GM12878 (cell line): ENCODE data around the gene GANAB. TPM values are rescaled to one million over a fixed set of nuclear protein-coding genes. Genes with fewer than 3 reads are reported as not detected.

Experiments
- polyA plus RNA-seq, 11 experiments: library from polyadenylated mRNA; depleted of rRNA in 4 of 11; unstranded in 6 of 11; stranded (reverse) in 5 of 11; fragments of >200 nt; fragmentation: Nextera tagmentation in 4 of 11; fragmentation: Illumina TruSeq in 1 of 11; extraction: Ambion mirVana in 4 of 11; extraction: Trizol in 1 of 11; gene quantifications; 1 replicate in 1 of 11; 2 replicates in 10 of 11; pipeline versions ENCODE4 v1.2.1 to v1.2.3, GENCODE V29; 2011 to 2016; ENCODE audit warnings: inconsistent platforms in 2 of 11, missing spikeins in 2 of 11, low read depth in 1 of 11
- small RNA-seq: library from RNA; depleted of rRNA; stranded (forward); fragments of <200 nt; gene quantifications from one replicate; pipeline ENCODE3, GENCODE V24; 2014
- total RNA-seq, 4 experiments: library from RNA; depleted of rRNA in 3 of 4; stranded (reverse); fragments of >200 nt in 3 of 4; fragmentation: Illumina TruSeq in 1 of 4; extraction: Trizol in 1 of 4; gene quantifications; 2 replicates each; pipeline versions ENCODE4 v1.2.1 to v1.2.3, GENCODE V29; 2013 to 2021

GANAB gene
- total and polyA plus RNA-seq, 10 of the 15 experiments (the other 5 are each of a cell fraction or from before 2014, with no cell fraction given): 4.5 to 175 (median 102) TPM

Small RNA genes lying within 50 kb of the gene (small RNA-seq; reads per million reads assigned to genes)
- gene AP001458.1 (not detected), gene SNORA57 (not detected)

Other genes starting within 250 kb of the GANAB start
Only the 7 nearest of the 29 such genes appear.
- 34.3 and 42.4 TPM in 2 replicates for gene B3GAT3, start 24.6 kb downstream of the GANAB start, total RNA-seq (2014; rRNA removed)
- 12.3 and 14.1 TPM in 2 replicates for gene B3GAT3, start 24.6 kb downstream of the GANAB start, total RNA-seq (2014; rRNA removed; fragmentation: Illumina TruSeq; extraction: Trizol)
- 42.4 and 43.2 TPM in 2 replicates for gene B3GAT3, start 24.6 kb downstream of the GANAB start, total RNA-seq (2021)
- 7.0 and 17.2 TPM in 2 replicates for gene B3GAT3, start 24.6 kb downstream of the GANAB start, polyA plus RNA-seq (2011; rRNA removed)
- 1.1 and 8.3 TPM in 2 replicates for gene B3GAT3, start 24.6 kb downstream of the GANAB start, polyA plus RNA-seq (2014; fragmentation: Illumina TruSeq; extraction: Trizol)
- 1 to 10 TPM in 1 of 2 experiments, under 1 TPM in 1; 0.31 to 2.8 TPM for gene B3GAT3, start 24.6 kb downstream of the GANAB start, polyA plus RNA-seq (2014; fragmentation: Nextera tagmentation; extraction: Ambion mirVana)
- gene B3GAT3, start 24.6 kb downstream of the GANAB start, polyA plus RNA-seq (2014; rRNA removed): 52.7 and 56.5 TPM in 2 replicates
- gene B3GAT3, start 24.6 kb downstream of the GANAB start, polyA plus RNA-seq (2016; fragmentation: Nextera tagmentation; extraction: Ambion mirVana): 10 to 100 TPM; 50.0 to 51.7 TPM
- gene INTS5, start 6.7 kb upstream of the GANAB start, total RNA-seq (2014; rRNA removed): 17.3 and 19.7 TPM in 2 replicates
- 6.4 and 7.6 TPM in 2 replicates for gene INTS5, start 6.7 kb upstream of the GANAB start, total RNA-seq (2014; rRNA removed; fragmentation: Illumina TruSeq; extraction: Trizol)
- 31.8 and 35.1 TPM in 2 replicates for gene INTS5, start 6.7 kb upstream of the GANAB start, total RNA-seq (2021)
- 2.5 and 7.9 TPM in 2 replicates for gene INTS5, start 6.7 kb upstream of the GANAB start, polyA plus RNA-seq (2011; rRNA removed)
- 4.7 and 11.8 TPM in 2 replicates for gene INTS5, start 6.7 kb upstream of the GANAB start, polyA plus RNA-seq (2014; fragmentation: Illumina TruSeq; extraction: Trizol)
- 1 to 10 TPM in 1 of 2 experiments, under 1 TPM in 1; 0.34 to 1.4 TPM for gene INTS5, start 6.7 kb upstream of the GANAB start, polyA plus RNA-seq (2014; fragmentation: Nextera tagmentation; extraction: Ambion mirVana)
- 15.7 and 17.2 TPM in 2 replicates for gene INTS5, start 6.7 kb upstream of the GANAB start, polyA plus RNA-seq (2014; rRNA removed)
- gene INTS5, start 6.7 kb upstream of the GANAB start, polyA plus RNA-seq (2016; fragmentation: Nextera tagmentation; extraction: Ambion mirVana): 10 to 100 TPM; 30.2 to 35.1 TPM
- 158 and 162 TPM in 2 replicates for gene C11orf98, start 18.6 kb upstream of the GANAB start, total RNA-seq (2014; rRNA removed)
- gene C11orf98, start 18.6 kb upstream of the GANAB start, total RNA-seq (2014; rRNA removed; fragmentation: Illumina TruSeq; extraction: Trizol): 148 and 162 TPM in 2 replicates
- 94.4 and 97.1 TPM in 2 replicates for gene C11orf98, start 18.6 kb upstream of the GANAB start, total RNA-seq (2021)
- 56.0 and 62.5 TPM in 2 replicates for gene C11orf98, start 18.6 kb upstream of the GANAB start, polyA plus RNA-seq (2011; rRNA removed)
- gene C11orf98, start 18.6 kb upstream of the GANAB start, polyA plus RNA-seq (2014; fragmentation: Illumina TruSeq; extraction: Trizol): 113 and 184 TPM in 2 replicates
- 100 to 1,000 TPM; 134 to 199 TPM for gene C11orf98, start 18.6 kb upstream of the GANAB start, polyA plus RNA-seq (2014; fragmentation: Nextera tagmentation; extraction: Ambion mirVana)
- 151 and 197 TPM in 2 replicates for gene C11orf98, start 18.6 kb upstream of the GANAB start, polyA plus RNA-seq (2014; rRNA removed)
- 100 to 1,000 TPM; 266 to 270 TPM for gene C11orf98, start 18.6 kb upstream of the GANAB start, polyA plus RNA-seq (2016; fragmentation: Nextera tagmentation; extraction: Ambion mirVana)
- 20.3 and 27.5 TPM in 2 replicates for gene CSKMT, start 18.7 kb upstream of the GANAB start, total RNA-seq (2014; rRNA removed)
- gene CSKMT, start 18.7 kb upstream of the GANAB start, total RNA-seq (2014; rRNA removed; fragmentation: Illumina TruSeq; extraction: Trizol): 197 and 213 TPM in 2 replicates
- 56.8 and 61.3 TPM in 2 replicates for gene CSKMT, start 18.7 kb upstream of the GANAB start, total RNA-seq (2021)
- 2.8 and 7.0 TPM in 2 replicates for gene CSKMT, start 18.7 kb upstream of the GANAB start, polyA plus RNA-seq (2011; rRNA removed)
- gene CSKMT, start 18.7 kb upstream of the GANAB start, polyA plus RNA-seq (2014; fragmentation: Illumina TruSeq; extraction: Trizol): 2.9 and 8.6 TPM in 2 replicates
- 10 to 100 TPM; 17.0 to 20.4 TPM for gene CSKMT, start 18.7 kb upstream of the GANAB start, polyA plus RNA-seq (2014; fragmentation: Nextera tagmentation; extraction: Ambion mirVana)
- gene CSKMT, start 18.7 kb upstream of the GANAB start, polyA plus RNA-seq (2014; rRNA removed): 22.8 and 28.0 TPM in 2 replicates
- 10 to 100 TPM; 18.3 to 23.6 TPM for gene CSKMT, start 18.7 kb upstream of the GANAB start, polyA plus RNA-seq (2016; fragmentation: Nextera tagmentation; extraction: Ambion mirVana)
- gene UQCC3, start 25.1 kb upstream of the GANAB start, total RNA-seq (2014; rRNA removed): 16.3 and 18.2 TPM in 2 replicates
- gene UQCC3, start 25.1 kb upstream of the GANAB start, total RNA-seq (2014; rRNA removed; fragmentation: Illumina TruSeq; extraction: Trizol): 3.6 and 4.6 TPM in 2 replicates
- gene UQCC3, start 25.1 kb upstream of the GANAB start, total RNA-seq (2021): 9.4 and 10.5 TPM in 2 replicates
- gene UQCC3, start 25.1 kb upstream of the GANAB start, polyA plus RNA-seq (2011; rRNA removed): 2.6 and 5.9 TPM in 2 replicates
- 0.35 and 1.3 TPM in 2 replicates for gene UQCC3, start 25.1 kb upstream of the GANAB start, polyA plus RNA-seq (2014; fragmentation: Illumina TruSeq; extraction: Trizol)
- 1 to 10 TPM; 2.0 to 4.6 TPM for gene UQCC3, start 25.1 kb upstream of the GANAB start, polyA plus RNA-seq (2014; fragmentation: Nextera tagmentation; extraction: Ambion mirVana)
- 15.5 and 21.4 TPM in 2 replicates for gene UQCC3, start 25.1 kb upstream of the GANAB start, polyA plus RNA-seq (2014; rRNA removed)
- gene UQCC3, start 25.1 kb upstream of the GANAB start, polyA plus RNA-seq (2016; fragmentation: Nextera tagmentation; extraction: Ambion mirVana): 10 to 100 TPM; 18.1 to 20.5 TPM
- 8.1 and 9.4 TPM in 2 replicates for gene LBHD1, start 25.7 kb upstream of the GANAB start, total RNA-seq (2014; rRNA removed)
- 7.6 and 8.7 TPM in 2 replicates for gene LBHD1, start 25.7 kb upstream of the GANAB start, total RNA-seq (2014; rRNA removed; fragmentation: Illumina TruSeq; extraction: Trizol)
- gene LBHD1, start 25.7 kb upstream of the GANAB start, total RNA-seq (2021): 12.0 and 12.6 TPM in 2 replicates
- 6.0 and 6.2 TPM in 2 replicates for gene LBHD1, start 25.7 kb upstream of the GANAB start, polyA plus RNA-seq (2011; rRNA removed)
- gene LBHD1, start 25.7 kb upstream of the GANAB start, polyA plus RNA-seq (2014; fragmentation: Illumina TruSeq; extraction: Trizol): 7.2 and 8.7 TPM in 2 replicates
- 1 to 10 TPM in 1 of 2 experiments, under 1 TPM in 1; 0.79 to 2.4 TPM for gene LBHD1, start 25.7 kb upstream of the GANAB start, polyA plus RNA-seq (2014; fragmentation: Nextera tagmentation; extraction: Ambion mirVana)
- gene LBHD1, start 25.7 kb upstream of the GANAB start, polyA plus RNA-seq (2014; rRNA removed): 11.0 and 12.0 TPM in 2 replicates
- 1 to 10 TPM; 5.8 to 7.6 TPM for gene LBHD1, start 25.7 kb upstream of the GANAB start, polyA plus RNA-seq (2016; fragmentation: Nextera tagmentation; extraction: Ambion mirVana)
- 119 and 120 TPM in 2 replicates for gene UBXN1, start 32.5 kb upstream of the GANAB start, total RNA-seq (2014; rRNA removed)
- 93.7 and 105 TPM in 2 replicates for gene UBXN1, start 32.5 kb upstream of the GANAB start, total RNA-seq (2014; rRNA removed; fragmentation: Illumina TruSeq; extraction: Trizol)
- 122 and 127 TPM in 2 replicates for gene UBXN1, start 32.5 kb upstream of the GANAB start, total RNA-seq (2021)
- gene UBXN1, start 32.5 kb upstream of the GANAB start, polyA plus RNA-seq (2011; rRNA removed): 49.2 and 70.8 TPM in 2 replicates
- 52.0 and 117 TPM in 2 replicates for gene UBXN1, start 32.5 kb upstream of the GANAB start, polyA plus RNA-seq (2014; fragmentation: Illumina TruSeq; extraction: Trizol)
- gene UBXN1, start 32.5 kb upstream of the GANAB start, polyA plus RNA-seq (2014; fragmentation: Nextera tagmentation; extraction: Ambion mirVana): 10 to 100 TPM in 1 of 2 experiments, 1 to 10 TPM in 1; 7.0 to 20.7 TPM
- 162 and 173 TPM in 2 replicates for gene UBXN1, start 32.5 kb upstream of the GANAB start, polyA plus RNA-seq (2014; rRNA removed)
- 100 to 1,000 TPM; 101 to 108 TPM for gene UBXN1, start 32.5 kb upstream of the GANAB start, polyA plus RNA-seq (2016; fragmentation: Nextera tagmentation; extraction: Ambion mirVana)